IMR-90 (cell line): ENCODE measurements around the gene SNRK. TPM values are rescaled to one million over a fixed set of nuclear protein-coding genes. Genes with fewer than 3 reads are reported as not detected.

Experiments used
- ATAC-seq: fragments of 200-7000 bp; cut with Tn5 transposase; 2 replicates; pipeline ENCODE4 v1.9.1; 2020; ENCODE audit warnings: low read depth, mild to moderate bottlenecking, moderate library complexity
- BruUV-seq: library from RNA; stranded (reverse); fragments of 400-500 nt; replicated peaks from 2 replicates; lab custom pipeline; 2021; lab: Mats Ljungman, UMichigan
- CTCF ChIA-PET: fragments of 300-600 bp; formaldehyde crosslinking; extraction: SDS; loops from one replicate; lab custom pipeline; 2021; ENCODE audit warnings: antibody characterized with exemption; lab: Yijun Ruan, JAX
- POLR2A ChIA-PET: fragments of 300-600 bp; sonication (Branson Sonifier 250); formaldehyde crosslinking; loops from one replicate; lab custom pipeline; 2022; ENCODE audit warnings: antibody characterized with exemption; ENCODE audit not compliant: unreplicated experiment; lab: Charles Lee
- DNase-seq: peaks from one replicate; pipeline ENCODE4 v3.0.0; 2013
- H2AFZ ChIP-seq: replicated peaks from 2 replicates; pipeline ENCODE3; 2013; ENCODE audit warnings: low read length, mild to moderate bottlenecking; ENCODE audit not compliant: poor library complexity
- H2AK5ac ChIP-seq: 2 replicates; pipeline ENCODE4 v1.6.1; 2013; ENCODE audit warnings: low read depth, low read length, inconsistent platforms
- H2AK9ac ChIP-seq: replicated peaks from 2 replicates; pipeline ENCODE3; 2013; ENCODE audit warnings: mild to moderate bottlenecking, low read depth, low read length, moderate library complexity; ENCODE audit not compliant: poor library complexity
- H2BK120ac ChIP-seq: 2 replicates; pipeline ENCODE4 v1.6.1; 2013; ENCODE audit warnings: low read depth, low read length, inconsistent platforms
- H2BK15ac ChIP-seq: 3 replicates; pipeline ENCODE4 v1.6.1; 2013; ENCODE audit warnings: low read depth, low read length, inconsistent platforms
- H2BK20ac ChIP-seq: 2 replicates; pipeline ENCODE4 v1.6.1; 2013; ENCODE audit warnings: low read depth, mild to moderate bottlenecking, inconsistent platforms, low read length, moderate library complexity
- H2BK5ac ChIP-seq: 2 replicates; pipeline ENCODE4 v1.6.1; 2013; ENCODE audit warnings: mild to moderate bottlenecking, low read depth, low read length, inconsistent platforms; ENCODE audit not compliant: poor library complexity, severe bottlenecking
- H3K14ac ChIP-seq: replicated peaks from 2 replicates; pipeline ENCODE4 v1.6.1; 2013; ENCODE audit warnings: low read depth, low read length, inconsistent platforms
- H3K18ac ChIP-seq: 2 replicates; pipeline ENCODE4 v1.6.1; 2013; ENCODE audit warnings: low read depth, low read length, control low read depth
- H3K23ac ChIP-seq: 2 replicates; pipeline ENCODE4 v1.6.1; 2013; ENCODE audit warnings: low read depth, low read length, inconsistent platforms
- H3K27ac ChIP-seq: 2 replicates; pipeline ENCODE4 v1.5.1; 2013; ENCODE audit warnings: mild to moderate bottlenecking, control low read depth, low read length; ENCODE audit not compliant: insufficient read depth
- H3K27me3 ChIP-seq: 2 replicates; pipeline ENCODE4 v1.6.1; 2013; ENCODE audit warnings: low read length; ENCODE audit not compliant: control insufficient read depth, insufficient read depth
- H3K36me3 ChIP-seq: 2 replicates; pipeline ENCODE4 v1.6.1; 2013; ENCODE audit warnings: low read length, mixed read lengths; ENCODE audit not compliant: control insufficient read depth, insufficient read depth
- H3K4ac ChIP-seq: 2 replicates; pipeline ENCODE4 v1.6.1; 2013; ENCODE audit warnings: low read depth, low read length, inconsistent platforms
- H3K4me1 ChIP-seq: 2 replicates; pipeline ENCODE4 v1.6.1; 2013; ENCODE audit warnings: low read length, mixed read lengths; ENCODE audit not compliant: control insufficient read depth, insufficient read depth
- H3K4me2 ChIP-seq: 2 replicates; pipeline ENCODE4 v1.6.1; 2013; ENCODE audit warnings: low read depth, mild to moderate bottlenecking, control low read depth, low read length, moderate library complexity
- H3K4me3 ChIP-seq: 2 replicates; pipeline ENCODE4 v1.5.1; 2013; ENCODE audit warnings: low read depth, mild to moderate bottlenecking, control low read depth, low read length, moderate library complexity; ENCODE audit not compliant: insufficient read depth
- H3K56ac ChIP-seq: 2 replicates; pipeline ENCODE4 v1.6.1; 2013; ENCODE audit warnings: low read length, inconsistent platforms; ENCODE audit not compliant: insufficient read depth; ENCODE audit errors: extremely low read depth
- H3K79me1 ChIP-seq, 2 experiments: 2 replicates each; pipeline ENCODE4 v1.6.1; 2013; ENCODE audit warnings: low read length in 2 of 2, inconsistent platforms in 1 of 2, low read depth in 1 of 2
- H3K9ac ChIP-seq: 2 replicates; pipeline ENCODE4 v1.6.1; 2013; ENCODE audit warnings: low read depth, low read length, control low read depth
- H3K9me1 ChIP-seq: 2 replicates; pipeline ENCODE4 v1.6.1; 2013; ENCODE audit warnings: low read length, inconsistent platforms; ENCODE audit not compliant: insufficient read depth
- H3K9me3 ChIP-seq: 2 replicates; pipeline ENCODE4 v1.6.1; 2013; ENCODE audit warnings: low read length; ENCODE audit not compliant: control insufficient read depth, insufficient read depth
- H4K20me1 ChIP-seq: 2 replicates; pipeline ENCODE4 v1.6.1; 2013; ENCODE audit warnings: low read length, inconsistent platforms; ENCODE audit not compliant: insufficient read depth
- H4K5ac ChIP-seq: 2 replicates; pipeline ENCODE4 v1.6.1; 2013; ENCODE audit warnings: mild to moderate bottlenecking, low read depth, low read length, control low read depth
- H4K8ac ChIP-seq, 2 experiments: 2 replicates each; pipeline ENCODE4 v1.6.1; 2013; ENCODE audit warnings: low read depth in 2 of 2, low read length in 2 of 2, control low read depth in 1 of 2, inconsistent platforms in 1 of 2
- H4K91ac ChIP-seq: 2 replicates; pipeline ENCODE4 v1.6.1; 2013; ENCODE audit warnings: low read depth, low read length, inconsistent platforms; ENCODE audit not compliant: insufficient read depth
- MXI1 ChIP-seq: IDR thresholded peaks from 2 replicates; pipeline ENCODE4 v1.6.1; 2012; ENCODE audit warnings: low read depth, mild to moderate bottlenecking, low read length, moderate library complexity, borderline replicate concordance
- WGBS, 2 experiments: methylation state at CpG; one replicate each; pipeline versions ENCODE4 v1.1.5 to v1.1.7; 2013; ENCODE audit warnings: missing lambda C conversion rate in 2 of 2; ENCODE audit not compliant: insufficient read length in 1 of 2; ENCODE audit errors: extremely low coverage in 2 of 2; 5-methylcytosine and 5-hydroxymethylcytosine counted together
- dilution Hi-C: fragments of 300-500 bp; cut with HindIII; formaldehyde crosslinking; loops from one replicate; pipeline ENCODE4 v1.14.3; 2018; ENCODE audit warnings: low sequenced_read_pairs; ENCODE audit not compliant: unreplicated experiment
- in situ Hi-C: fragments of 300-500 bp; cut with MboI; formaldehyde crosslinking; loops from 3 replicates; pipeline ENCODE4 v1.14.3; 2019; ENCODE audit warnings: low sequenced_read_pairs, inconsistent platforms, mixed read lengths
- intact Hi-C: fragments of 100-400 bp; cut with micrococcal nuclease; formaldehyde crosslinking; loops from 2 replicates; pipeline ENCODE4 v1.10.0; 2022
- polyA plus RNA-seq, 3 experiments: library from polyadenylated mRNA; depleted of rRNA; stranded (reverse); fragments of >200 nt; gene quantifications; 2 replicates each; pipeline ENCODE4 v1.2.3, GENCODE V29; 2012; ENCODE audit warnings: low replicate concordance in 1 of 3
- total RNA-seq: library from RNA; depleted of rRNA; stranded (reverse); fragments of >200 nt; gene quantifications from 2 replicates; pipeline ENCODE4 v1.2.3, GENCODE V29; 2012

The SNRK gene
- total and polyA plus RNA-seq, 2 of the 4 experiments (the other 2 are of a cell fraction) = 4.7 to 23.1 TPM

GRCh38 chr3:43330981-43331380 is 44.6 kb downstream of the SNRK start:
- intact Hi-C loops (no loop called here), in situ Hi-C loops (no loop called here), dilution Hi-C loops (no loop called here)
- Histone ChIP-seq H2AFZ (no peak overlapping the region), H3K36me3 (peaks cover 8% of the 10 kb centered on the region), H4K8ac (no peak overlapping the region), H3K27me3 (no peaks in the 10 kb centered on the region), H2AK9ac (no peak overlapping the region), H3K27ac (no peak overlapping the region), H2AK5ac (no peak overlapping the region), H4K20me1 (peaks cover 18% of the 10 kb centered on the region), H2BK20ac (no peak overlapping the region), H3K4me3 (no peak overlapping the region), H3K14ac (no peak overlapping the region), H4K91ac (no peak overlapping the region), H3K18ac (no peak overlapping the region), H2BK120ac (no peak overlapping the region), H4K5ac (no peak overlapping the region), H3K56ac (no peak overlapping the region), H2BK15ac (no peak overlapping the region), H3K4me1 (no peaks in the 10 kb centered on the region), H2BK5ac (no peak overlapping the region), H3K4me2 (no peak overlapping the region), H3K9me3 (peaks cover 2% of the 10 kb centered on the region; the same call in 1 of the 2 replicates), H3K9me1 (no peaks in the 10 kb centered on the region), H3K79me1 (peaks cover 18 to 43% of the 10 kb centered on the region in 2 experiments), H3K4ac (no peak overlapping the region), H3K9ac (no peak overlapping the region), H3K23ac (no peak overlapping the region)
- POLR2A ChIA-PET = no interaction called here
- no CpG with 5 or more reads among the region's 1 CpG for WGBS, 2 experiments
- BruUV-seq = no TSS peak
- no peak for TF ChIP-seq MXI1
- CTCF ChIA-PET = no interaction called here
- ATAC-seq = no peak
- peak; percentile 60 for DNase-seq
